Measurements from ENCODE around the gene FRAT2.

- TF ChIP-seq POLR2A (IDR thresholded peaks at IDR 0.05) (no peak), CTCF (IDR thresholded peaks at IDR 0.05) (no peak)
Observed at GRCh38 chr10:97327348-97328294, 6.9 kb downstream of the FRAT2 start.
